K562 (cell line): ENCODE measurements around the gene CBX8. TPM values are rescaled to one million over a fixed set of nuclear protein-coding genes. Genes with fewer than 3 reads are reported as not detected.

Experiments
- RBM22 ChIP-seq: fragments of 200-400 bp; formaldehyde crosslinking; IDR thresholded peaks from 2 replicates; pipeline ENCODE4 v1.6.1; 2018; ENCODE audit warnings: low read length, low read depth; ENCODE audit not compliant: poor library complexity, severe bottlenecking
- ZSCAN32 ChIP-seq: fragments of 450-650 bp; formaldehyde crosslinking; IDR thresholded peaks from 2 replicates; pipeline ENCODE4 v1.4.0; 2020; ENCODE audit warnings: mild to moderate bottlenecking, moderate library complexity
- polyA plus RNA-seq, 8 experiments: library from polyadenylated mRNA; depleted of rRNA in 4 of 8; stranded (reverse) in 5 of 8; unstranded in 3 of 8; fragments of >200 nt; fragmentation: Nextera tagmentation in 2 of 8; fragmentation: Illumina TruSeq in 1 of 8; extraction: Ambion mirVana in 2 of 8; extraction: Trizol in 1 of 8; gene quantifications; 2 replicates each; pipeline versions ENCODE4 v1.2.1 to v1.2.3, GENCODE V29; 2011 to 2014; ENCODE audit warnings: inconsistent platforms in 1 of 8, missing spikeins in 1 of 8
- total RNA-seq, 7 experiments: library from RNA; depleted of rRNA in 6 of 7; stranded (reverse); fragments of >200 nt in 6 of 7; fragmentation: Illumina TruSeq in 2 of 7; extraction: Trizol in 2 of 7; gene quantifications; 2 replicates each; pipeline versions ENCODE4 v1.2.1 to v1.2.3, GENCODE V29; 2011 to 2021; ENCODE audit warnings: low replicate concordance in 1 of 7
- TF ChIP-seq, protein P1 (sequence below): fragments of 450-650 bp; IDR thresholded peaks from 2 replicates; pipeline ENCODE4 v1.6.1; 2016; ENCODE audit warnings: mild to moderate bottlenecking, moderate library complexity
- TF ChIP-seq, protein P2 (sequence below): fragments of 250-450 bp; sonication (Bioruptor Pico); IDR thresholded peaks from 2 replicates; pipeline ENCODE4 v1.8.0; 2021; ENCODE audit warnings: borderline replicate concordance, mild to moderate bottlenecking, moderate library complexity; ENCODE audit not compliant: poor library complexity, severe bottlenecking

The CBX8 gene
- total and polyA plus RNA-seq, 9 of the 15 experiments (the other 6 are each of a cell fraction or from before 2014, with no cell fraction given) = 0.08 to 11.9 (median 2.6) TPM

DNA sequence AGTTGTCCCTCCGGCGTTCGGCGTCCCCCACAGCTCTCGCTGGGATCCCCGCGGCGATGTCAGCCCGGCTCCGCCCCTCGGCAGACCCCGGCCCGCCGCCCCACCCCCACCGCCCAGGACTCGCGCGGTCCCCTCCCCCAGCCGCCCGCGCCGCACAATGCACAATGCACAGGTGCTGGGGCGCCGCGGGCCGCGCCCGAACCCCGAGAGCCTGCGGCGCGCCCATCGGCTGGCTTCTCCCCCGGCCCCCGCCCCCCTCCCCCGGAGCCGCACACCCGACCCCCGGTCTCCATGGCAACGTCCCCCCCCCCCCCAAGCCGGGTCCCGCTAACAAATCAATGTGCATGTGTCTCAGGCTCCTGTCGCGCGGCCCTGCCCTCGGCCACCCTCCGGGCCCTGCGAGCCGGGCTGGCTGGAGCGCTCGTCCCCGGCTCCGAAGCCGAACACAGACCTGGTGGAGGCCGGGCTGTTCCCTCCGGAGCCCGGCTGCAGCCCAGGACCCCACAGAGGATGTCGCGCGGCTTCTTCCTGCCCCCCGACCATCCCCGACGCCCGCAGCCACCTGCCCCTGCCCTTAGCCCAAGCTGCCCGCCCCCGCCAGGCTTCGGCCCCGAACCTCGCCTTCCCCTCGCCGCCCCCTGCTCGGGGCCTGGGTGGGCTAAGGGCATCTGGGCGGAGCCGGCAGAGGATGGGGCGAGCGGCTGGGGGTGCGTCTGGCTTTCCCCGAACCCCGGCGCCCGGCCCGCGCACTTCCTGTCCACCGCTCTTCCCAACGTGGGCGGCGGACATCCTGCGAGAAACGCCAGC, 818 bp upstream of the CBX8 start (continued):
- TF ChIP-seq, protein P1, sequence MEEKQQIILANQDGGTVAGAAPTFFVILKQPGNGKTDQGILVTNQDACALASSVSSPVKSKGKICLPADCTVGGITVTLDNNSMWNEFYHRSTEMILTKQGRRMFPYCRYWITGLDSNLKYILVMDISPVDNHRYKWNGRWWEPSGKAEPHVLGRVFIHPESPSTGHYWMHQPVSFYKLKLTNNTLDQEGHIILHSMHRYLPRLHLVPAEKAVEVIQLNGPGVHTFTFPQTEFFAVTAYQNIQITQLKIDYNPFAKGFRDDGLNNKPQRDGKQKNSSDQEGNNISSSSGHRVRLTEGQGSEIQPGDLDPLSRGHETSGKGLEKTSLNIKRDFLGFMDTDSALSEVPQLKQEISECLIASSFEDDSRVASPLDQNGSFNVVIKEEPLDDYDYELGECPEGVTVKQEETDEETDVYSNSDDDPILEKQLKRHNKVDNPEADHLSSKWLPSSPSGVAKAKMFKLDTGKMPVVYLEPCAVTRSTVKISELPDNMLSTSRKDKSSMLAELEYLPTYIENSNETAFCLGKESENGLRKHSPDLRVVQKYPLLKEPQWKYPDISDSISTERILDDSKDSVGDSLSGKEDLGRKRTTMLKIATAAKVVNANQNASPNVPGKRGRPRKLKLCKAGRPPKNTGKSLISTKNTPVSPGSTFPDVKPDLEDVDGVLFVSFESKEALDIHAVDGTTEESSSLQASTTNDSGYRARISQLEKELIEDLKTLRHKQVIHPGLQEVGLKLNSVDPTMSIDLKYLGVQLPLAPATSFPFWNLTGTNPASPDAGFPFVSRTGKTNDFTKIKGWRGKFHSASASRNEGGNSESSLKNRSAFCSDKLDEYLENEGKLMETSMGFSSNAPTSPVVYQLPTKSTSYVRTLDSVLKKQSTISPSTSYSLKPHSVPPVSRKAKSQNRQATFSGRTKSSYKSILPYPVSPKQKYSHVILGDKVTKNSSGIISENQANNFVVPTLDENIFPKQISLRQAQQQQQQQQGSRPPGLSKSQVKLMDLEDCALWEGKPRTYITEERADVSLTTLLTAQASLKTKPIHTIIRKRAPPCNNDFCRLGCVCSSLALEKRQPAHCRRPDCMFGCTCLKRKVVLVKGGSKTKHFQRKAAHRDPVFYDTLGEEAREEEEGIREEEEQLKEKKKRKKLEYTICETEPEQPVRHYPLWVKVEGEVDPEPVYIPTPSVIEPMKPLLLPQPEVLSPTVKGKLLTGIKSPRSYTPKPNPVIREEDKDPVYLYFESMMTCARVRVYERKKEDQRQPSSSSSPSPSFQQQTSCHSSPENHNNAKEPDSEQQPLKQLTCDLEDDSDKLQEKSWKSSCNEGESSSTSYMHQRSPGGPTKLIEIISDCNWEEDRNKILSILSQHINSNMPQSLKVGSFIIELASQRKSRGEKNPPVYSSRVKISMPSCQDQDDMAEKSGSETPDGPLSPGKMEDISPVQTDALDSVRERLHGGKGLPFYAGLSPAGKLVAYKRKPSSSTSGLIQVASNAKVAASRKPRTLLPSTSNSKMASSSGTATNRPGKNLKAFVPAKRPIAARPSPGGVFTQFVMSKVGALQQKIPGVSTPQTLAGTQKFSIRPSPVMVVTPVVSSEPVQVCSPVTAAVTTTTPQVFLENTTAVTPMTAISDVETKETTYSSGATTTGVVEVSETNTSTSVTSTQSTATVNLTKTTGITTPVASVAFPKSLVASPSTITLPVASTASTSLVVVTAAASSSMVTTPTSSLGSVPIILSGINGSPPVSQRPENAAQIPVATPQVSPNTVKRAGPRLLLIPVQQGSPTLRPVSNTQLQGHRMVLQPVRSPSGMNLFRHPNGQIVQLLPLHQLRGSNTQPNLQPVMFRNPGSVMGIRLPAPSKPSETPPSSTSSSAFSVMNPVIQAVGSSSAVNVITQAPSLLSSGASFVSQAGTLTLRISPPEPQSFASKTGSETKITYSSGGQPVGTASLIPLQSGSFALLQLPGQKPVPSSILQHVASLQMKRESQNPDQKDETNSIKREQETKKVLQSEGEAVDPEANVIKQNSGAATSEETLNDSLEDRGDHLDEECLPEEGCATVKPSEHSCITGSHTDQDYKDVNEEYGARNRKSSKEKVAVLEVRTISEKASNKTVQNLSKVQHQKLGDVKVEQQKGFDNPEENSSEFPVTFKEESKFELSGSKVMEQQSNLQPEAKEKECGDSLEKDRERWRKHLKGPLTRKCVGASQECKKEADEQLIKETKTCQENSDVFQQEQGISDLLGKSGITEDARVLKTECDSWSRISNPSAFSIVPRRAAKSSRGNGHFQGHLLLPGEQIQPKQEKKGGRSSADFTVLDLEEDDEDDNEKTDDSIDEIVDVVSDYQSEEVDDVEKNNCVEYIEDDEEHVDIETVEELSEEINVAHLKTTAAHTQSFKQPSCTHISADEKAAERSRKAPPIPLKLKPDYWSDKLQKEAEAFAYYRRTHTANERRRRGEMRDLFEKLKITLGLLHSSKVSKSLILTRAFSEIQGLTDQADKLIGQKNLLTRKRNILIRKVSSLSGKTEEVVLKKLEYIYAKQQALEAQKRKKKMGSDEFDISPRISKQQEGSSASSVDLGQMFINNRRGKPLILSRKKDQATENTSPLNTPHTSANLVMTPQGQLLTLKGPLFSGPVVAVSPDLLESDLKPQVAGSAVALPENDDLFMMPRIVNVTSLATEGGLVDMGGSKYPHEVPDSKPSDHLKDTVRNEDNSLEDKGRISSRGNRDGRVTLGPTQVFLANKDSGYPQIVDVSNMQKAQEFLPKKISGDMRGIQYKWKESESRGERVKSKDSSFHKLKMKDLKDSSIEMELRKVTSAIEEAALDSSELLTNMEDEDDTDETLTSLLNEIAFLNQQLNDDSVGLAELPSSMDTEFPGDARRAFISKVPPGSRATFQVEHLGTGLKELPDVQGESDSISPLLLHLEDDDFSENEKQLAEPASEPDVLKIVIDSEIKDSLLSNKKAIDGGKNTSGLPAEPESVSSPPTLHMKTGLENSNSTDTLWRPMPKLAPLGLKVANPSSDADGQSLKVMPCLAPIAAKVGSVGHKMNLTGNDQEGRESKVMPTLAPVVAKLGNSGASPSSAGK = peak; percentile 16; the same call in 1 of the 2 replicates
- TF ChIP-seq RBM22 (peak; percentile 22), ZSCAN32 (CRISPR knock-in tag) (no peak)
- TF ChIP-seq, protein P2, sequence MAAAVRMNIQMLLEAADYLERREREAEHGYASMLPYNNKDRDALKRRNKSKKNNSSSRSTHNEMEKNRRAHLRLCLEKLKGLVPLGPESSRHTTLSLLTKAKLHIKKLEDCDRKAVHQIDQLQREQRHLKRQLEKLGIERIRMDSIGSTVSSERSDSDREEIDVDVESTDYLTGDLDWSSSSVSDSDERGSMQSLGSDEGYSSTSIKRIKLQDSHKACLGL (CRISPR knock-in tag) = no peak
- TF ChIP-seq, all 486 proteins: peak for 10
